IMR-90 (cell line): ENCODE measurements around the gene ST8SIA4. TPM values are rescaled to one million over a fixed set of nuclear protein-coding genes. Genes with fewer than 3 reads are reported as not detected.

Experiments
- ATAC-seq: fragments of 200-7000 bp; cut with Tn5 transposase; 2 replicates; pipeline ENCODE4 v1.9.1; 2020; ENCODE audit warnings: low read depth, mild to moderate bottlenecking, moderate library complexity
- BruUV-seq: library from RNA; stranded (reverse); fragments of 400-500 nt; replicated peaks from 2 replicates; lab custom pipeline; 2021; lab: Mats Ljungman, UMichigan
- CTCF ChIA-PET: fragments of 300-600 bp; formaldehyde crosslinking; extraction: SDS; loops from one replicate; lab custom pipeline; 2021; ENCODE audit warnings: antibody characterized with exemption; lab: Yijun Ruan, JAX
- POLR2A ChIA-PET: fragments of 300-600 bp; sonication (Branson Sonifier 250); formaldehyde crosslinking; loops from one replicate; lab custom pipeline; 2022; ENCODE audit warnings: antibody characterized with exemption; ENCODE audit not compliant: unreplicated experiment; lab: Charles Lee
- DNase-seq: peaks from one replicate; pipeline ENCODE4 v3.0.0; 2013
- H2AFZ ChIP-seq: replicated peaks from 2 replicates; pipeline ENCODE3; 2013; ENCODE audit warnings: low read length, mild to moderate bottlenecking; ENCODE audit not compliant: poor library complexity
- H2AK5ac ChIP-seq: 2 replicates; pipeline ENCODE4 v1.6.1; 2013; ENCODE audit warnings: low read depth, low read length, inconsistent platforms
- H2AK9ac ChIP-seq: replicated peaks from 2 replicates; pipeline ENCODE3; 2013; ENCODE audit warnings: mild to moderate bottlenecking, low read depth, low read length, moderate library complexity; ENCODE audit not compliant: poor library complexity
- H2BK120ac ChIP-seq: 2 replicates; pipeline ENCODE4 v1.6.1; 2013; ENCODE audit warnings: low read depth, low read length, inconsistent platforms
- H2BK15ac ChIP-seq: 3 replicates; pipeline ENCODE4 v1.6.1; 2013; ENCODE audit warnings: low read depth, low read length, inconsistent platforms
- H2BK20ac ChIP-seq: 2 replicates; pipeline ENCODE4 v1.6.1; 2013; ENCODE audit warnings: low read depth, mild to moderate bottlenecking, inconsistent platforms, low read length, moderate library complexity
- H2BK5ac ChIP-seq: 2 replicates; pipeline ENCODE4 v1.6.1; 2013; ENCODE audit warnings: mild to moderate bottlenecking, low read depth, low read length, inconsistent platforms; ENCODE audit not compliant: poor library complexity, severe bottlenecking
- H3K14ac ChIP-seq: replicated peaks from 2 replicates; pipeline ENCODE4 v1.6.1; 2013; ENCODE audit warnings: low read depth, low read length, inconsistent platforms
- H3K18ac ChIP-seq: 2 replicates; pipeline ENCODE4 v1.6.1; 2013; ENCODE audit warnings: low read depth, low read length, control low read depth
- H3K23ac ChIP-seq: 2 replicates; pipeline ENCODE4 v1.6.1; 2013; ENCODE audit warnings: low read depth, low read length, inconsistent platforms
- H3K27ac ChIP-seq: 2 replicates; pipeline ENCODE4 v1.5.1; 2013; ENCODE audit warnings: mild to moderate bottlenecking, control low read depth, low read length; ENCODE audit not compliant: insufficient read depth
- H3K27me3 ChIP-seq: 2 replicates; pipeline ENCODE4 v1.6.1; 2013; ENCODE audit warnings: low read length; ENCODE audit not compliant: control insufficient read depth, insufficient read depth
- H3K36me3 ChIP-seq: 2 replicates; pipeline ENCODE4 v1.6.1; 2013; ENCODE audit warnings: low read length, mixed read lengths; ENCODE audit not compliant: control insufficient read depth, insufficient read depth
- H3K4ac ChIP-seq: 2 replicates; pipeline ENCODE4 v1.6.1; 2013; ENCODE audit warnings: low read depth, low read length, inconsistent platforms
- H3K4me1 ChIP-seq: 2 replicates; pipeline ENCODE4 v1.6.1; 2013; ENCODE audit warnings: low read length, mixed read lengths; ENCODE audit not compliant: control insufficient read depth, insufficient read depth
- H3K4me2 ChIP-seq: 2 replicates; pipeline ENCODE4 v1.6.1; 2013; ENCODE audit warnings: low read depth, mild to moderate bottlenecking, control low read depth, low read length, moderate library complexity
- H3K4me3 ChIP-seq: 2 replicates; pipeline ENCODE4 v1.5.1; 2013; ENCODE audit warnings: low read depth, mild to moderate bottlenecking, control low read depth, low read length, moderate library complexity; ENCODE audit not compliant: insufficient read depth
- H3K56ac ChIP-seq: 2 replicates; pipeline ENCODE4 v1.6.1; 2013; ENCODE audit warnings: low read length, inconsistent platforms; ENCODE audit not compliant: insufficient read depth; ENCODE audit errors: extremely low read depth
- H3K79me1 ChIP-seq, 2 experiments: 2 replicates each; pipeline ENCODE4 v1.6.1; 2013; ENCODE audit warnings: low read length in 2 of 2, inconsistent platforms in 1 of 2, low read depth in 1 of 2
- H3K9ac ChIP-seq: 2 replicates; pipeline ENCODE4 v1.6.1; 2013; ENCODE audit warnings: low read depth, low read length, control low read depth
- H3K9me1 ChIP-seq: 2 replicates; pipeline ENCODE4 v1.6.1; 2013; ENCODE audit warnings: low read length, inconsistent platforms; ENCODE audit not compliant: insufficient read depth
- H3K9me3 ChIP-seq: 2 replicates; pipeline ENCODE4 v1.6.1; 2013; ENCODE audit warnings: low read length; ENCODE audit not compliant: control insufficient read depth, insufficient read depth
- H4K20me1 ChIP-seq: 2 replicates; pipeline ENCODE4 v1.6.1; 2013; ENCODE audit warnings: low read length, inconsistent platforms; ENCODE audit not compliant: insufficient read depth
- H4K5ac ChIP-seq: 2 replicates; pipeline ENCODE4 v1.6.1; 2013; ENCODE audit warnings: mild to moderate bottlenecking, low read depth, low read length, control low read depth
- H4K8ac ChIP-seq, 2 experiments: 2 replicates each; pipeline ENCODE4 v1.6.1; 2013; ENCODE audit warnings: low read depth in 2 of 2, low read length in 2 of 2, control low read depth in 1 of 2, inconsistent platforms in 1 of 2
- H4K91ac ChIP-seq: 2 replicates; pipeline ENCODE4 v1.6.1; 2013; ENCODE audit warnings: low read depth, low read length, inconsistent platforms; ENCODE audit not compliant: insufficient read depth
- CTCF ChIP-seq: conservative IDR thresholded peaks from 2 replicates; pipeline ENCODE4 v1.5.1; 2012; ENCODE audit warnings: mild to moderate bottlenecking, low read depth, low read length, improper control_type of control experiment
- MAZ ChIP-seq: IDR thresholded peaks from 2 replicates; pipeline ENCODE4 v1.6.1; 2012; ENCODE audit warnings: low read depth, mild to moderate bottlenecking, low read length, improper control_type of control experiment, moderate library complexity, borderline replicate concordance
- MXI1 ChIP-seq: IDR thresholded peaks from 2 replicates; pipeline ENCODE4 v1.6.1; 2012; ENCODE audit warnings: low read depth, mild to moderate bottlenecking, low read length, moderate library complexity, borderline replicate concordance
- NFE2L2 ChIP-seq: fragments of 150-350 bp; IDR thresholded peaks from 2 replicates; pipeline ENCODE4 v1.6.1; 2016; ENCODE audit warnings: low read depth, mild to moderate bottlenecking, low read length
- RCOR1 ChIP-seq: IDR thresholded peaks from 2 replicates; pipeline ENCODE4 v1.6.1; 2012; ENCODE audit warnings: mild to moderate bottlenecking, low read length, improper control_type of control experiment; ENCODE audit not compliant: insufficient replicate concordance
- SMC3 ChIP-seq: fragments of 150-350 bp; IDR thresholded peaks from 2 replicates; pipeline ENCODE4 v1.6.1; 2016; ENCODE audit warnings: low read depth, mild to moderate bottlenecking, antibody characterized with exemption, low read length, moderate library complexity
- WGBS, 2 experiments: methylation state at CpG; one replicate each; pipeline versions ENCODE4 v1.1.5 to v1.1.7; 2013; ENCODE audit warnings: missing lambda C conversion rate in 2 of 2; ENCODE audit not compliant: insufficient read length in 1 of 2; ENCODE audit errors: extremely low coverage in 2 of 2; 5-methylcytosine and 5-hydroxymethylcytosine counted together
- dilution Hi-C: fragments of 300-500 bp; cut with HindIII; formaldehyde crosslinking; loops from one replicate; pipeline ENCODE4 v1.14.3; 2018; ENCODE audit warnings: low sequenced_read_pairs; ENCODE audit not compliant: unreplicated experiment
- in situ Hi-C: fragments of 300-500 bp; cut with MboI; formaldehyde crosslinking; loops from 3 replicates; pipeline ENCODE4 v1.14.3; 2019; ENCODE audit warnings: low sequenced_read_pairs, inconsistent platforms, mixed read lengths
- intact Hi-C: fragments of 100-400 bp; cut with micrococcal nuclease; formaldehyde crosslinking; loops from 2 replicates; pipeline ENCODE4 v1.10.0; 2022
- polyA plus RNA-seq, 3 experiments: library from polyadenylated mRNA; depleted of rRNA; stranded (reverse); fragments of >200 nt; gene quantifications; 2 replicates each; pipeline ENCODE4 v1.2.3, GENCODE V29; 2012; ENCODE audit warnings: low replicate concordance in 1 of 3
- total RNA-seq: library from RNA; depleted of rRNA; stranded (reverse); fragments of >200 nt; gene quantifications from 2 replicates; pipeline ENCODE4 v1.2.3, GENCODE V29; 2012

Gene ST8SIA4
- total and polyA plus RNA-seq, 2 of the 4 experiments (the other 2 are of a cell fraction), result 0.02 to 0.18 TPM

GRCh38 chr5:100768221-100768620, 134.9 kb downstream of the ST8SIA4 start:
- POLR2A ChIA-PET, result no interaction called here
- H2AFZ ChIP-seq, result no peak overlapping the region

More at GRCh38 chr5:100768221-100768620, 134.9 kb downstream of the ST8SIA4 start:
- Histone ChIP-seq H2AK9ac (no peak overlapping the region), H3K27me3 (no peaks in the 10 kb centered on the region), H3K36me3 (no peaks in the 10 kb centered on the region), H3K23ac (no peak overlapping the region), H2BK120ac (no peak overlapping the region), H3K56ac (no peak overlapping the region), H3K9me1 (no peaks in the 10 kb centered on the region), H4K8ac (no peak overlapping the region), H3K18ac (no peak overlapping the region), H3K9ac (no peak overlapping the region), H3K4me2 (no peak overlapping the region), H3K4me3 (no peak overlapping the region), H3K27ac (no peak overlapping the region), H2BK20ac (no peak overlapping the region), H3K4ac (no peak overlapping the region), H2BK5ac (no peak overlapping the region), H3K79me1 (no peaks in the 10 kb centered on the region), H3K14ac (no peak overlapping the region), H4K20me1 (no peaks in the 10 kb centered on the region), H2AK5ac (no peak overlapping the region), H4K91ac (no peak overlapping the region), H2BK15ac (no peak overlapping the region), H3K4me1 (no peaks in the 10 kb centered on the region), H4K5ac (no peak overlapping the region), H3K9me3 (no peaks in the 10 kb centered on the region)
- in situ Hi-C loops (no loop called here), intact Hi-C loops (no loop called here), dilution Hi-C loops (no loop called here)
- ATAC-seq (no peak), DNase-seq (no peak)
- CTCF ChIA-PET, result no interaction called here
- TF ChIP-seq MAZ, result no peak
- no peak for TF ChIP-seq SMC3
- no peak for TF ChIP-seq RCOR1
- TF ChIP-seq CTCF, result no peak
- TF ChIP-seq MXI1, result no peak
- no peak for TF ChIP-seq NFE2L2
- BruUV-seq, result no TSS peak
- WGBS, 2 experiments, result 100% methylated on average over 1 of the region's 4 CpGs; no CpG with 5 or more reads in 1 of the 2 experiments
